ENCODE results near the gene ADGRB3.

Gene ADGRB3

DNA sequence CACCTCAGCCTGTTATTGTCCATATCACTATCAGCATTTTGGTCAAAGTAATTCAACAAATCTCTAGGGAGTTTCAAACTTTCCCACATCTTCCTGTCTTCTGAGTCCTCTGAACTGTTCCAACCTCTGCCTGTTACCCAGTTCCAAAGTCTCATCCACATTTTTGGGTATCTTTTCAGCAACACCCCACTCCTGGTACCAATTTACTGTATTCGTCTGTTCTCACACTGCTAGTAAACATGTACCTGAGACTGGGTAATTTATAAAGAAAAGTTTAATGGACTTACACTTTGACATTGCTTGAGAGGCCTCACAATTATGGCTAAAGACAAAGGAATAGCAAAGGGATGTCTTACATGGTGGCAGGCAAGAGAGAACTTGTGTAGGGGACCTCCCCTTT lies 224.2 kb downstream of the ADGRB3 start:
- no peak for DNase-seq (ENCODE audit: extremely low read depth, low read depth)
- H3K4me3 ChIP-seq (replicated peaks; ENCODE audit: low read depth, low read length) = no peak overlapping the region
- TF ChIP-seq, protein P1, sequence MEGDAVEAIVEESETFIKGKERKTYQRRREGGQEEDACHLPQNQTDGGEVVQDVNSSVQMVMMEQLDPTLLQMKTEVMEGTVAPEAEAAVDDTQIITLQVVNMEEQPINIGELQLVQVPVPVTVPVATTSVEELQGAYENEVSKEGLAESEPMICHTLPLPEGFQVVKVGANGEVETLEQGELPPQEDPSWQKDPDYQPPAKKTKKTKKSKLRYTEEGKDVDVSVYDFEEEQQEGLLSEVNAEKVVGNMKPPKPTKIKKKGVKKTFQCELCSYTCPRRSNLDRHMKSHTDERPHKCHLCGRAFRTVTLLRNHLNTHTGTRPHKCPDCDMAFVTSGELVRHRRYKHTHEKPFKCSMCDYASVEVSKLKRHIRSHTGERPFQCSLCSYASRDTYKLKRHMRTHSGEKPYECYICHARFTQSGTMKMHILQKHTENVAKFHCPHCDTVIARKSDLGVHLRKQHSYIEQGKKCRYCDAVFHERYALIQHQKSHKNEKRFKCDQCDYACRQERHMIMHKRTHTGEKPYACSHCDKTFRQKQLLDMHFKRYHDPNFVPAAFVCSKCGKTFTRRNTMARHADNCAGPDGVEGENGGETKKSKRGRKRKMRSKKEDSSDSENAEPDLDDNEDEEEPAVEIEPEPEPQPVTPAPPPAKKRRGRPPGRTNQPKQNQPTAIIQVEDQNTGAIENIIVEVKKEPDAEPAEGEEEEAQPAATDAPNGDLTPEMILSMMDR (IDR thresholded peaks at IDR 0.05; ENCODE audit: low read depth, low read length, missing control alignments) = no peak

DNA sequence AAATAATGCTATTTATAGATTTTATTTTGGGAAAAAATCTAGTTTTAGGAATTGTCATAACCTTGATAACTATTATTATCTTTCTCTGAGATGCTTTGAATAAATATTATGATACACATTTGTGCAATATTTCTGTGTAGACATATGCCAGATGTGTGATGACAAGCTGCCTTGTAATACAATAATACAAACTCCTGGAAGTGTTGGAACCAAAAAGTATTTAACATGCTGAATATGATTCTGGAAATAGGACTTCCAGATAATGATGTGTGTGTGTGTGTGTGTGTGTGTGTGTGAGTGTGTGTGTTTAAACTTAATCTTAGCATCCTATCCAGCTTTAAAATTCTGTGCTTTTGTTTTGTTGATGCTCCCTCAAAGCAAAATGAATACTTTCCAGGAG lies 233.6 kb downstream of the ADGRB3 start:
- DNase-seq (ENCODE audit: extremely low read depth, low read depth) = no peak
- no peak overlapping the region for H3K4me3 ChIP-seq (replicated peaks; ENCODE audit: low read depth, low read length)
- TF ChIP-seq, protein P1 (IDR thresholded peaks at IDR 0.05; ENCODE audit: low read depth, low read length, missing control alignments) = no peak

DNA sequence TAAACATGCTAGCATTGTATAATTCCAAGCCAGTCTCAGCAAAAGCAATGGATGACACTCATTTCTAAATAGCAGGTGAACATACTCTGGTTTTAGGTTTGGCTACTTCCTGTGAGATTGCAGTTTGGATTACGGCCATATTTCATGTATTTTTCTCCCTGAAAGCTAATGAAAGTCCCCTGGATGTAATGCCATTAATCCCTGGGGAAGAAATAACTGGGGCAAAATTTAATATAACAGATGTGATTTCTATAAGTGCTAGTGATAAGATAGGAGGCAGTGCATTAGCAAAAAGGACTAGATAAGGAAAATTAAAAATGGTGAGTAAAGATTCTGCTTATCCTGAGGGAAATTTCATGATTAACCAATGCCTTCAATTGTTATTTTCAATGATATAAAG lies 238.2 kb downstream of the ADGRB3 start:
- TF ChIP-seq, protein P1 (IDR thresholded peaks at IDR 0.05; ENCODE audit: low read depth, low read length, missing control alignments) = no peak
- H3K4me3 ChIP-seq (replicated peaks; ENCODE audit: low read depth, low read length) = no peak overlapping the region
- DNase-seq (ENCODE audit: extremely low read depth, low read depth) = no peak

DNA sequence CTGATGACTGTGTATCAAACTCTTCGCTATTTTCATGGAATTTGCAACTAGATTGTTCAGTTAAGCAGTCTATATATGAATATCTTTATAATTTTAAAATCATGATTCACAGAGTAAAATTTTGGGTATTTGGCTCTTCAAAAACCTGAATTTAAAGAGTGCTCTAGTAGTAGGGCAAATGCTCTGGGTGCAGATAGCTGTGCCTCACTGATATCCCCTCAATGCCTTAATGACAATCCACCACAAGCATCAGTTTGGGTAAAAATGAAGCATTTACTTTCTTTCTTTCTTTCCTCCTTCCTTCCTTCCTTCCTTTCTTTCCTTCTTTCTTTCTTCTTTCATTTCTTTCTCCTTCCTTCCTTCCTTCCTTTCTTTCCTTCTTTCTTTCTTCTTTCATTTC lies 239.7 kb downstream of the ADGRB3 start:
- TF ChIP-seq, protein P1 (IDR thresholded peaks at IDR 0.05; ENCODE audit: low read depth, low read length, missing control alignments) = no peak
- no peak overlapping the region for H3K4me3 ChIP-seq (replicated peaks; ENCODE audit: low read depth, low read length)
- no peak for DNase-seq (ENCODE audit: extremely low read depth, low read depth)

DNA sequence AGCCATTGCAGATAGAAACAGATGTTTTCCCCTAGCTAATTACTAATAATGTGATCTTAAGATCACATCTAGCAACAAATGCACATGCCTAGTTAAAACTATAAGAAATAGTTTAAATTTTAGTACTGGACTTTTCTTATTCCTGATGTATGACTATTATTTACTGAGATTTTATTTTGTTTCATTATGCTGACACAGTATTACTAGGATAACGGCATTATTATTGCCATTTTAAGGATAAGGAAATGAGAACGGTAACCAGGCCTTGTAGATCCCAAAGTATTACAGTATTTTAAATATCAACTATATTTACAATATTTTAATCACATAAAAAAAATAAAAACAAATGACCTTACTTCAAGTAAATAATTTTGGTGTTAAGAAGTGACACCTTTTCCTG lies 240.3 kb downstream of the ADGRB3 start:
- DNase-seq (ENCODE audit: extremely low read depth, low read depth) = no peak
- H3K4me3 ChIP-seq (replicated peaks; ENCODE audit: low read depth, low read length) = no peak overlapping the region
- TF ChIP-seq, protein P1 (IDR thresholded peaks at IDR 0.05; ENCODE audit: low read depth, low read length, missing control alignments) = no peak

DNA sequence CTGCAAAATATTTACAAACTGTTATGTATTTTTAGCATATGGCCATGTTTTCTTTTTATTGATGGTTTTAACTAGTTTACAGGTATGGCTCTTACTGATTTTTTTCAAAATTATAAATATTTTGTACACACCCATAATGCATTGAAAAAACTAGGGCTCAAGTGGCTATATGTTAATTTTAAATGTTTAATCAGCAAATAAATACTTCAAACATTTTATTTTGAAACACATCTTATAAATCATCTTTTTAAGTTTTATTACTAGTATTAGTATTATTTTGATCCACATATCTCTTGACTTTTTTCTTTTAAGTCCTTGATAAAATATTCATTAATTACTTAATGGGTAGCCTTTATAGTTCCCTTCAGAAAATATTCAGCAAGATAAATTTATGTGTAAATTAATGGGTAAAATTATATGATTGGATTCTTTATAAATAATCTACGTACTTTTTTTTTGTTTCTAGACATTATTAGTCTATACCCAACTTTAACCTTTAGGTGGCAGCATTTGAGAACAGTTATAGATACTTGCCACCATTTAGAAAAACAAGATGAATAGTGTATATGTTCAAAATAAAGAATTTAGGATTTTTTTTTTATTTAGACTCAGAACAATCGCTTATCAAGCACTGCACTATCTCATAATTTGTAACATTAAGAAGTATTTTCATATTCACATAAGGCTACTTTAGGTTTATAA lies 241.9 kb downstream of the ADGRB3 start:
- TF ChIP-seq, protein P1 (IDR thresholded peaks at IDR 0.05; ENCODE audit: low read depth, low read length, missing control alignments) = no peak
- H3K4me3 ChIP-seq (replicated peaks; ENCODE audit: low read depth, low read length) = no peak overlapping the region
- no peak for DNase-seq (ENCODE audit: extremely low read depth, low read depth)
